Measurements from ENCODE around the gene HAUS1.
A peak's percentile ranks its signal among the peaks of the same experiment; 100 is the strongest.
"Not testable (repeated sequence)": the region's sequence is repeated elsewhere in the genome, so short reads cannot be mapped to it uniquely, and the experiment has no call there.

Gene HAUS1

DNA sequence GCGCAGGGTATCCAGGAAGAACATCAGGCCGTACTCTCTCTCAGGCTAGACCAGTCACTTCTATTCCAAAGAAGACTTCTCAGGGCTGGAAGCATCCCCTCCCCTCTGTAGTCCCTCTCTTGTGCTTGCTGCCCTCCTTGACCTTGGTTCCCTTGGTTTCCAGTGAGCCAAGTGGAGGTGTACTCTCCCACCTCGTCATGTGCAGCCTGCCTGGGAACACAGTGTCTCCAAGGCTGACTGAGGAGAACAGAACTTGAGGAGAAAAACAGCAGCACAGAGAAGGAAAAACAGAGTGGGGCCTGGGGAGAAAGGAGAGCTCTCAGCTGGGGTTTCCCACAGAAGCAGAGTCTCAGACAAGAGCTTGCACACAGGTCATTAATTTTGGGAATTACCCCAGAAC, 52.7 kb downstream of the HAUS1 start:
- no peak for DNase-seq (ENCODE audit: low read depth)

DNA sequence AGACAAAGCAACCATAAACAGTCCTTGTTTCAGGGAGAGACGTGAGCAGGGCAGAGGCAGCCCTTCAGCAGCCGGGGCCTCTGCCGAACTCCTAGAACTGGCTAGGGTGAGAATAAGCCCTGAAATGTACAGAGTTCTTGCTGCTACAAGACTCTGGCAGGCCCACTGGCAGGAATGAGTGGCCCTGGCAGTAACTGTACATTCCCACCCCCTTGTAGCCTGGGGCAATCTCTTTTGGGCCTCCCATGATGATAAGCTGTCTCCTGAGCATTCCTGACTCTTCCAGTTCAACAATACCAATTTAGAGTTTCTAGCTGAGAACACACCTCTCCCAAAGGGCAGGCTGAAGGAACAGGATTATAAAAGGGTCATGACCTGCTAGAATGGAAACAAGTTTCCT, 54.3 kb downstream of the HAUS1 start:
- no peak for DNase-seq (ENCODE audit: low read depth)

DNA sequence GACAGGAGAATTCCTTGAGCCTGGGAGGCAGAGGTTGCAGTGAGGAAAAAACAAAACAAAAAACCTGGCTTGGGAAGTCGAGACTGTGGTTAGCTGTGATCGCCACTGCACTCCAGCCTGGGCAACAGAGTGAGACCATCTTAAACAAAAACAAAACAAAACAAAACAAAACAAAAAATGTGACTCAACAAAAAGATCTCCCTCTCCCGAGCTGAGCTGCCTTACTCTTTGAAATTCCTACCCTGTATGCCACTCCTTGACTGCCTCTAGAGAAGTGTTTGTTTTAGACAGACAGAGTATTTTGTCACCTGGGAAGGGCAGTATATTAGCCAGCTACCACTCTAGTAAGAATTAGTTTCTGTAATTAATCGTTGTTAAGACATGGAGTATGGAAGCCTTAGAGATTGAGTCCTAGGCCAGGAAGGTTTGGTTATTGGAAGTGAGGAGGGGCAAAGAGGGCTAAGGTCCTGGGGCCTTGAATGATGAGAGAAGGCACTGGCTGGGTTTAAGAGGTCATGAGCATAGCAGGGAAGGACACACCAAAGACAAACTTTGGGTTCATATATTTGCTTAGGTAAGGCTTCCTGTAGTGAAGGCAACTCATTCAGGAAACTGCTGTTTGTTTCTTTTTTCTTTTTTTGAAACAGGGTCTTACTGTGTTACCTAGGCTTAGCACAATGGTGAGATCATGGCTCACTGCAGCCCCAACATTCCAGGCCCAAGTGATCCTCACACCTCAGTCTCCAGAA, 56.0 kb downstream of the HAUS1 start:
- no peak for DNase-seq (ENCODE audit: low read depth)

DNA sequence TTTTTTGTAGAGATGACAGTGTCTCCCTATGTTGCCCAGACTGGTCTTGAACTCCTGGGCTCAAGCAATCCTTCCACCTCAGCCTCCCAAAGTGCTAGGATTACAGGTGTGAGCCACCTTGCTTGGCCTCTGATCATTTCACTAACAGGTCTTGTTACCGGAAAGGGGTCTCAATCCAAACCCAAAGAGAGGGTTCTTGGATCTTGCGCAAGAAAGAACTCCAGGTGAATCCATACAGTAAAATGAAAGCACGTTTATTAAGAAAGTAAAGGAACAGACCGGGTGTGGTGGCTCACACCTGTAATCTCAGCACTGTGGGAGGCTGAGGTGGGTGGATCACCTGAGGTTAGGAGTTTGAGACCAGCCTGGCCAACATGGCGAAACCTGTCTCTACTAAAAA, 56.7 kb downstream of the HAUS1 start:
- DNase-seq (ENCODE audit: low read depth): not testable (repeated sequence)

DNA sequence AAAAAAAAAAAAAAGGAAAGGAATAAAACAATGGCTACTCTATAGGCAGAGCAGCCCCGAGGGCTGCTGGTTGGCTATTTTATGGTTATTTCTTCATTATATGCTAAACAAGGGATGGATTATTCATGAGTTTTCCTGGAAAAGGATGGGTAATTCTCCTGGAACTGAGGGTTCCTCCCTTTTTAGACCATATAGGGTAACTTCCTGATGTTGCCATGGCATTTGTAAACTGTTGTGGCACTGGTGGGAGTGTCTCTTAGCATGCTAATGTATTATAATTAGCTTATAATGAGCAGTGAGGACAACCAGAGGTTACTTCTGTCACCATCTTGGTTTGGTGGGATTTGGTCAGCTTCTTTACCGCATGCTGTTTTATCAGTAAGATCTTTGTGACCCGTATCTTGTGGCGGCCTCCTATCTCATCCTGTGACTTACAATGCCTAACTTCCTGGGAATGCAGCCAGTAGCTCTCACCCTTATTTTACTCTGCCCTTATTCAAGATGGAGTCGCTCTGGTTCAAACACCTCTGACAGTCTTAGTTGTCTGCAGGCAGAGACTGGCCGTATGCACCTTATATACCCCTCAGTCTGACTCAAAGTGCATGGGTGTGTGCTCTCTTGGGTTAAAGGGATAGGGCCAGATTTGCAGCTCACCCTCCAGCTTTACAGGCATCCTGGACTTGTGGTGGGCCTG, 57.7 kb downstream of the HAUS1 start:
- DNase-seq (ENCODE audit: low read depth): no peak

DNA sequence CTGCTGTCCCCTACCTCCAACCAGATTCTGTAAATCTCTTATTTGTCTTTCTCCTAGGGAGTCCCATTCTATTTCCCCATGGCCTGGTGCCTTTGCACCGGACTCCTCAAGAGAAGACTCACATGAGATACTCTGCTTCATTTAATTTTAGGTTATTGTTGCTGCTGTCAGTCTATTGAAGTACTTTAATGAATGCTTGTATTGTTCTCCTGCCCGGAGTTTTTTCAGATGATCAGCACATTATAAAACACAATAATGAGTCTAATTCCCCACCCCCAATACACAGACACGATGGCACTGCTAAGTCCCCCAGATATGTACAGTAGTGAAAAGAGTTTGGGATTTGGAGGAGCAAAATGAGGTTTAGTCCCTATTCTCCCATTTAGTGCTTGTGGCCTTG, 58.9 kb downstream of the HAUS1 start:
- no peak for DNase-seq (ENCODE audit: low read depth)

DNA sequence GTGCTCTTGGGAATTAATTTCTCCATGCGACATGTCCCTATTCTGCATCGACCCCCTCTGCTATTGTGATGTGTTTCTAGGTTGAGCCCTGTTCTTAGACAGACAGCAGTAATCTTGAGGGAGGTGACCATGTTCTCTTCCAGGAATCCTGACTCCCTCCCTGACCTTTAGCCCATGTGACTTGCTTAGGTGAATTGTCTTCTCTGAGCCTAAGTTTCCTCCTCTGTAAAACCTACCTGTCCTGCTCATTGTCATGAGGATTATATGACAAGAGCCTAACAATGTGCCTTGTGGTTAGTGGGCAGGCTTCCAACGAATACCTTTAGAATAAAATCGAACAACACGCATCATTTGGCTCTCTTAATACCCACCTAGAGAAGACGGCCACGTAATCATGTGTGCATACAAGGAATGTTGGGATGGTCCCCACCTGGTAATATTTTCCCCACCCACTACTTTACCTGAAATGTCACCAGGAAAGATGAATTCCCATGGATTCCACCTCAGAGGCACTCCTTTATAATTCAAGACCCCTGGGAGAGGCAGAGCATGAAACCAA, 59.8 kb downstream of the HAUS1 start:
- no peak for DNase-seq (ENCODE audit: low read depth)

DNA sequence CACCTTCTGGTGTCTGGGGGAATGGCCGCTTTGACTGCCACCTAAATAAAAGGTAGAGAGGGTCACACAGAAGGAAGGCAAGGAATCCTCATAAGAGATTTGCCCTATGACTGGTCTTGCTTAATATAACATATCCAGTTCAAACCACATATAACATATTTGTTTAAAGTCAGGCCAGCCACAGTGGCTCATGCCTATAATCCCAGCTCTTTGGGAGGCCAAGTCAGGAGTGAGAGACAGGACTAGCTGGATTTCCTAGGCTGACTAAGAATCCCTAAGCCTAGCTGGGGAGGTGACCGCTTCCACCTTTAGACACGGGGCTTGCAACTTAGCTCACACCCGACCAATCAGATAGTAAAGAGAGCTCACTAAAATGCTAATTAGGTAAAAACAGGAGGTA, 60.3 kb downstream of the HAUS1 start:
- DNase-seq (ENCODE audit: low read depth): peak; percentile 40

DNA sequence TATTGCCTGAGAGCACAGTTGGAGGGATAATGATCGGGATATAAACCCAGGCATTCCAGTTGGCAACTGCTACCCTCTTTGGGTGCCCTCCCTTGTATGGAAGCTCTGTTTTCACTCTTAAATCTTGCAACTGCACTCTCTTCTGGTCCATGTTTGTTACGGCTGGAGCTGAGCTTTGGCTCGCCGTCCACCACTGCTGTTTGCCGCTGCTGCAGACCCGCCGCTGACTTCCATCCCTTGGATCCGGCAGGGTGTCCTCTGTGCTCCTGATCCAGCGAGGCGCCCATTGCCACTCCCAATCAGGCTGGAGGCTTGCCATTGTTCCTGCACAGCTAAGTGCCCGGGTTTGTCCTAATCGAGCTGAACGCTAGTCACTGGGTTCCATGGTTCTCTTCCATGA, 60.7 kb downstream of the HAUS1 start:
- DNase-seq (ENCODE audit: low read depth): no peak

DNA sequence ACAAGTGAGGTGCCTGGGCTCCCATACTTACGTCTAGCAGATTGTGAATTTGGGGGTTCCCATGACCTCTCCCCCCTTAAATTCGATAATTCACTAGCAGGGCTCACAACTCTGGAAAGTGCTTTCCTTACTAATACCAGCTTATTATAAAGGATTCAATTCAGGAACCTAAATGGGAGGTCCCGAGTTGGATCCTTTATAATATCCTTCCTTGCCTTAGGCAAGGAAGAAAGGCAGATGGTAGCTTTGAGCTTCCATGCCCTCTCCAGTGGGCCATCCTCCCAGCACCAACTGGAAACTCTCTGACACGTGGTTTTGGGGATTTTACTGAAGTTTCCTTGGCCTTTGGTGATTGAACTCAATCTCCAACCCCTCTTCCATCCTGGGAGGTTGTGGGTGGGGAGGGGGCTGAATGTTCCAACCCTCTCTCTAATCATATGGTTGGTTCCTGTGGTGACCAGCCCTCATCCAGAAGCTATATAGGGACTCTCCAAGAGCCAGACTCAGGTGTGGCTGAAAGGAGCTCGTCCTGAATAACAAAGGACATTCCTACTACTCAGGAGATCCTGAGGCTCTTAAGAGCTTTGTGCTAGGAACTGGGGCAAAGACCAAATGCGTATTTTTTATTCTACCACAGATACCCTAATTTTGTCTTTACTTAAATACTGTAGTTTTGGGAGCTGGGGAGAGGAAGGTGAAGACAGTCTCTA, 62.2 kb downstream of the HAUS1 start:
- DNase-seq (ENCODE audit: low read depth): no peak

DNA sequence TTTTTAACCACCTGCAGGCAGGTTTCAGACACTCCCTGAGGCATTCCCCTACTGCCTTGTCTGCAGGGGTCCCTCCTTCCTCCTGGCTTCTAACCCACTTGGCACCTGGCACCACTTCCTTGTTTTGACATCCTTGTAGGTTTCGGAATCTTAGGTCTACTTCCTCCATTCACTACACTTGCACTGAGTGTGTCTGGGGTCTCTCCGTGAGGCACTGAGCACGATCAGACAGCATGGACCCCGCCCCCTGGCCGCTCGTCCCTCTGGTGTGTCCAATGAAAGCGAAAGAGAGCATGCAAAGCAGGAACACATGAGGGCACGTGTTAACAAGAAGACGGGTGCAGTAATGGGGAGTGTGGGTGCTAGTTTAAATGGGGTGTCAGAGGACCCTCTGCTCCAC, 63.8 kb downstream of the HAUS1 start:
- no peak for DNase-seq (ENCODE audit: low read depth)

DNA sequence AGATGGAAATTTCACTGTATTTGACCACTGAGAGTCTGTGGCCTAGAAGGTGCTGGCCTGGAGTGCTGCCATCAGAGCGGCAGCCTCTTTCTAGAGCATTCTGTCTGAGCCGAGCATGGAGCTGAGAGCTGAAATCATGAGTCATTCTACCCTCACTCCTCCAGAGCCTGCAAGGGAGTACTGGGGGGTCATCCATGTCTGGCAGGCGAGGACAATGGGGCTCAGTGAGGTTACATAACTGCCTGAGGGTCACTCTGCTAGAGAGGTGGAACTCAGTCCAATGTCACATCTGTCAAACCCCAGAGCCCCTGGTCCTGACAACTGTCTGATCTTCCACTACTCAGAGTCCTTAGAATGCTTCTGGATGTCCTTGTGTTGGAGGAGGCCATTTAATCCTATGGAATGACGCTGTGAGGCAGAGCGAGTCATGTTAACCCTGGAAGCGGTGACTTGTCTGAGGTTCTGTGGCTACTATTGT, 65.3 kb downstream of the HAUS1 start:
- DNase-seq (ENCODE audit: low read depth): peak; percentile 81

DNA sequence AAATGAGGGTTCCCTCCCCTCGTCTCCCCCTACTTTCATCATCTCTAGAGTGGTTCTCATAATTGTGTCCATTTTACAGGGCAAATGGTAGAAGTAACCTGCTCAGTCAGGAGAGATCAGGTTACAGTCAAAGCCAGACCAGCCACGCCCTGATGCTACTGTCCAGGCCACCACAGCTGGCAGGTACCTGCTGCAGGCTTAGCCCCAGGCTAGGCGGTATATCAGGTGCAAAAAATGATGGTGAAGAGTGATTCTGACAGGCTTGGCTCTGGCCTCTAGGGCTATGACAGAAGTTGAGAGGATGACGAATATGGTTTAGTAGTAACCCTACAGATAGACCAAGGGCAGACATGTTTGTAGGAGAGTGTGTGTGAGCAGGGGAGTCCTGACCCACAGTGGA, 67.1 kb downstream of the HAUS1 start:
- DNase-seq (ENCODE audit: low read depth): no peak

DNA sequence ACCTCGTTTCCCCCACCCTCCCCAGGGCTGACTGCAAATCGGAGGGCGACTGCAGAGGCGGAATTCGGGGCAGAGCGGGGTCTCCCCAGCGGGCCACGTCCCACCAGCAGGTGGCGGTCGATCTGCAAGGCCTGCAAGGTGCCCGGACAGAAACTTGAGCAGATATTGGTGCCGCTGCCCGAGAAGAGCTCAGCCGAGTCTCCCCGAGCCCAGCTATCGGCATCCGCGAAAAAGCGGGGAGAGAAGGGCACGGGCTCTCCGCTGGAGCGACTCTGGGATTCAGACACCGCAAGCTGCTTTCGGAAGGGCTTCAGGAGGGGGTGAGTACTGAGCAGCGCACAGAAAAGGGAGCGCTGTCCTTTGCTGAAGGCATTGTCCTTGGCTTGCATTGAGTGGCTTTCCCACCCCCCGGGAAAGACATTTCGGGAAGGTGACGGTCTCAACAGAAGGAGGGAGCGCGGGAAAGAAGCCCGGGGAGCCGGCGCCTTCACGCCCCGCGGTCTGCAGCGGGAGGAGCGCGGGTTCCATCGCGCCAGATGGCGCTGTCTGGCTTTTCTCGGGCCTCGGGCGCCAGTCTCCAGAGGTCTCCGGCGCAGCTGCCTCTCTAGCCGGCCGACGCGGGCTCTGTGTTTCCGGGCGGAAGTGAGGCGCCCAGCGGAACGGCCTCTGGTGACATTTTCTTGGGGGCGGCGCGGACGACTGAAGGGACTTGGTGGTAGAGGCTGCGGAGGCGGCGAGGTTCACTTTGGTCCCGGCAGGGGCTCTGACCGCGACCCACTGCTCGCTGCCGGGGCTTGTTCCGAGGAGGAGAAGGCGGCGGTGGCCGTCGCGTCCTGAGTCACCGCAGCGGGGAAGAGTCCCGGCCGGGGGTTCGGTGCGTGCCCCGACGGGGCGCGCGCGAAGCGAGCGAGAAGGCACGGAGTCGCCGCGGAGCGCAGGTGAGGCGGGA, 69.5 kb downstream of the HAUS1 start:
- DNase-seq (ENCODE audit: low read depth): peak; percentile 84

DNA sequence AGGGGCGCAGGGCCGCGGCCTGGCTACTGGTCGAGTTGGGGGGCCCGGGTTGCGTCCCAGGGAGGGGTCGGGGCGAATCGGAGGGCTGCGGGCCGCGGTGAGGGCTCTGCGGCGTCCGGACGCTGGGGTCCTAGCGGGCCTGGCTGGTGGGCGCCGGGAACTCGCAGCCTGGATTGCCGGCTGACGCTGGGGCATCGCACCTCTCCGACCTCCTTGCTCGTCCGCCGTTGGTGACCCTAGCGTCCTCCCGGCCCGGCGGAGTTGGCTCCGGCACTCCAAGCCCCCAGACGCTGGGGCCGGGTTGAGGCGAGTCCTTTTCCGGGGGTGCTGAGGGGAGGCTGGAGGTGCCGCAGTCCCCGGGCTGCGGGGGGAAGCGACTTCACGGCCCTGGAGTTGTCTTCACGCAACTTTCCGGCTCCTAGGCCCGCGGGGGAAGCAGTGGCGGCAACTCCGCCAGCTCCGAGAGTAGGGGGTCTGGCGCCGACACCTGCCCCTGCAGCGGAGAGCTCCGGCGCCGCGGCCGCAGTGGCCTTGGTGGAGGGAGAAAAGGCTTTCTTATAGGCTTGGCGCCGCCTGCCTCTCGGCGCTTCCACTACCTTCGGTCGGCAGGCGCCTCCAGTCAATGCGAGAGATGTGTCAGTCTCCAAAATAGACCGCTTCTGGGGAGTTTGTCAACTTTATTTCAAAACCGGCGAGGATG, 70.3 kb downstream of the HAUS1 start:
- DNase-seq (ENCODE audit: low read depth): peak; percentile 49

DNA sequence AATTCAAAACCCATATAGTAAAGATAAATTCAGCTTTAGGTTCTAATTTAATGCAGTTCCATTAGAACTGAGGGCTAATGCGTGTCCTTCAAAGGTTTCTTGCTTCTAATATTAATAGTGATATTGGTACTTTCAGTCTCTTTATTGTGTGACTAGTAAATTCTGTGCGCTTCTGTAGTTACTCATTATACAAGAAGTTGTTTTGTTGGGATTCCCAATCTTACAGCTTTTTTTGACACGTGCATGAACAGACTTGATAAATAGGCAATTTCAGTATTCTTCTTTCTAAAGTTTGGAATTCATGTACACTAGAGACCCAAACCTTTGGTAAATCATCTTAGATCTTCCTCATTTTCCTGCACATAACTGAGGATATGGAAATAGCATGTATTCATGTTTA, 71.8 kb downstream of the HAUS1 start:
- no peak for DNase-seq (ENCODE audit: low read depth)
